Ascending aorta (tissue), 2 donors: ENCODE data around the gene OR2G6. TPM values are rescaled to one million over a fixed set of nuclear protein-coding genes. Genes with fewer than 3 reads are reported as not detected.
"Not testable (repeated sequence)": the region's sequence is repeated elsewhere in the genome, so short reads cannot be mapped to it uniquely, and the experiment has no call there.

Experiments used
- DNase-seq, 2 donors: peaks; one replicate each; pipeline ENCODE4 v3.0.0-alpha.2; 2019; ENCODE audit warnings: low spot score in 2 of 2
- H3K27ac ChIP-seq, 2 donors: fragments of 200-600 bp; sonication (generic); one replicate each; pipeline ENCODE4 v1.5.1; 2016 to 2017; ENCODE audit warnings: mild to moderate bottlenecking in 1 of 2
- H3K27me3 ChIP-seq: fragments of 200-600 bp; sonication (generic); one replicate; pipeline ENCODE4 v1.5.1; 2017
- H3K36me3 ChIP-seq, 2 donors: fragments of 200-600 bp; sonication (generic); one replicate each; pipeline ENCODE4 v1.5.1; 2016
- H3K4me1 ChIP-seq, 2 donors: fragments of 200-600 bp; sonication (generic); one replicate each; pipeline ENCODE4 v1.5.1; 2016 to 2017; ENCODE audit warnings: mild to moderate bottlenecking in 1 of 2
- H3K4me3 ChIP-seq, 2 donors: fragments of 200-600 bp; sonication (generic); one replicate each; pipeline ENCODE4 v1.5.1; 2016 to 2017; ENCODE audit warnings: mild to moderate bottlenecking in 1 of 2
- H3K9me3 ChIP-seq, 2 donors: fragments of 200-600 bp; sonication (generic); one replicate each; pipeline ENCODE4 v1.5.1; 2016
- intact Hi-C: fragments of 100-400 bp; cut with DNase I; formaldehyde crosslinking; loops from one replicate; pipeline ENCODE4 v1.15.1; 2023
- total RNA-seq: library from RNA; depleted of rRNA; stranded (reverse); fragments of >200 nt; gene quantifications from one replicate; pipeline ENCODE4 v1.1.0, GENCODE V29; 2016
- TF ChIP-seq, protein P1 (sequence below), 3 experiments: fragments of 200-600 bp in 2 of 3; fragments of 450-650 bp in 1 of 3; sonication (generic) in 2 of 3; IDR thresholded peaks; one replicate each; pipeline ENCODE4 v1.5.1; 2016 to 2019; ENCODE audit warnings: antibody characterized with exemption in 3 of 3, mild to moderate bottlenecking in 1 of 3, moderate library complexity in 1 of 3

Gene OR2G6
- total RNA-seq: not detected

DNA sequence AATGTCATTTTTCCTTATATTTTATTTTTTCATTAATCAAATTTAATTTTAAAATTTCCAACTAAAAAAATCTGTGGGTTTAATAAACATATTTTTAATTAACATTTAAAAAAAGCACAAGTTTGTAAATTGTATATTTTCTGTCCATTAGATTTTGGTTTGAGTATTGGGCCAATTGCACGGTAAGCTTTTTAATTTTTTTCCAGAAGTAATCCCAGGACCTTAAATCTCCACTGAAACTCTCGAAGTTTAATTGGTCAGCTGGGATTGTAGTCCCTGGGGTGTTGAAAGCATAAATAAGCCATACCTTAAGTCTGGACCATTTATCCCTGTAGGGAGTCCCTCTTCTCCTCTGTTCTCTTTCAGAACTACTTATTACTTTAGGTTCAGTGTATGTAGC, at the start of gene OR2G6:
Gene OR2G6 (plus strand): TSS at position 301 of the 400 bp plus-strand sequence. CDS start 13,574 bp downstream, outside the sequence.
- DNase-seq, H3K4me1 ChIP-seq, H3K4me3 ChIP-seq, H3K9me3 ChIP-seq, H3K27me3 ChIP-seq, intact Hi-C loops, H3K27ac ChIP-seq, H3K36me3 ChIP-seq: not testable (repeated sequence)

DNA sequence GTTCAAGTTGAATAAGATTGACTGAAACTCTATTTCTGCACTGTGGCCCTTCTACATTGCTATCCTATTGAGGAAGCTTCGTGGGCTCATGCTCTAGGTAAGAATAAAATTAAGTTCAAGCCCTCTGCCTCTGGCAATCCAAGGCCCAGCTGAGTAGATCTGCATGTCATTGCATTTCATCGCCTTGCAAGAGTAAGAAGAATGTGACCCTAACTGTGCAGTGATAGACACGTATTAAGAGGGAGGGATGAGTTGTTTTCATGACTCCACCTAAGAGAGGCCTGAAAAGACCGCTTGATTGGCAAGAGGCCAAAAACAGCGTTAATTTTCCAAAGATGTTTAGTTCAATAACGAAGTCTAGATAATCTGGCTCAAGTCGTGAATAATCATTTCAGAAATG, 48.8 kb upstream of the OR2G6 start:
- intact Hi-C loops, H3K9me3 ChIP-seq, H3K4me1 ChIP-seq, H3K4me3 ChIP-seq, DNase-seq, H3K36me3 ChIP-seq, H3K27ac ChIP-seq, H3K27me3 ChIP-seq: not testable (repeated sequence)

DNA sequence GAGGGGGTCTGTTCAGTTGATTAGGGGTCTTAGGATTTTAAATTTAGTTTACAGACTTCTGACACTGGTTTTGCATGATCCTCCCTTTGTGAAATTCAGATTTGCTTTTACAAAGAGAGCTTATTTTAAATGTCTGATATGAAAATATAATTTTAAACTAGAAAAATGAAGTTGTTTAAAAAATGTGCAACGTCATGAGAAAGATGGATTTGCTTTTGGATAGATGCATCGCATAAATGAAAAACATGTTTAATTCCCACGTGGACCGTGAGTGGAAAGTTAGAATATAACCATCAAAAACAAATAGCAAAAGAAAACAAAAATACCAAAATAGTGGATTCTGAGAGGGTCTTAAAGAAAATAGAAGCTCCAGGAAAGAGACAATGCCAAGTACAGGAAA, 36.7 kb upstream of the OR2G6 start:
- TF ChIP-seq, protein P1, sequence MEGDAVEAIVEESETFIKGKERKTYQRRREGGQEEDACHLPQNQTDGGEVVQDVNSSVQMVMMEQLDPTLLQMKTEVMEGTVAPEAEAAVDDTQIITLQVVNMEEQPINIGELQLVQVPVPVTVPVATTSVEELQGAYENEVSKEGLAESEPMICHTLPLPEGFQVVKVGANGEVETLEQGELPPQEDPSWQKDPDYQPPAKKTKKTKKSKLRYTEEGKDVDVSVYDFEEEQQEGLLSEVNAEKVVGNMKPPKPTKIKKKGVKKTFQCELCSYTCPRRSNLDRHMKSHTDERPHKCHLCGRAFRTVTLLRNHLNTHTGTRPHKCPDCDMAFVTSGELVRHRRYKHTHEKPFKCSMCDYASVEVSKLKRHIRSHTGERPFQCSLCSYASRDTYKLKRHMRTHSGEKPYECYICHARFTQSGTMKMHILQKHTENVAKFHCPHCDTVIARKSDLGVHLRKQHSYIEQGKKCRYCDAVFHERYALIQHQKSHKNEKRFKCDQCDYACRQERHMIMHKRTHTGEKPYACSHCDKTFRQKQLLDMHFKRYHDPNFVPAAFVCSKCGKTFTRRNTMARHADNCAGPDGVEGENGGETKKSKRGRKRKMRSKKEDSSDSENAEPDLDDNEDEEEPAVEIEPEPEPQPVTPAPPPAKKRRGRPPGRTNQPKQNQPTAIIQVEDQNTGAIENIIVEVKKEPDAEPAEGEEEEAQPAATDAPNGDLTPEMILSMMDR (IDR thresholded peaks at IDR 0.05): no peak

DNA sequence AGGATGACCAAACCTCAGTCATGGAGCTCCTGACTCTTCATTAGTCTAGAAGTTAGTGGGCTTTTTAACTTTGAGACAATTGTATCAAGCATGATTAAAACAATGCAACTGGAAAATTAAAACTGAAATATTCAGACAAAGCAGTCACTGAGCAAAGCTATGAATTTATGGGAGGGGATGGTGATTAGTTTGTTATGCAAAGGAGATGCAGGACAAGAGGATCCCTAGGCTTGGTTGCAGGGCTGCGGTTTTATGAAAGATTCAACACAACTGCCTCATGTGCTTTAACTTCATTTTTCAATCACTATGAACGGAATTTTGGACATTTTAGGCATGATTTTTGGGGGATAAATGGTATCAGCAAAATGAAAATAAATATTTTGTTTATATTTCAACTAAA, 35.8 kb upstream of the OR2G6 start:
- H3K9me3 ChIP-seq, DNase-seq, H3K4me3 ChIP-seq, H3K27ac ChIP-seq, H3K27me3 ChIP-seq, intact Hi-C loops, H3K36me3 ChIP-seq, H3K4me1 ChIP-seq: not testable (repeated sequence)

More for the DNA sequence above, 36.7 kb upstream of the OR2G6 start:
- intact Hi-C loops: no loop called here
- no peaks in the 10 kb centered on the region for H3K27me3 ChIP-seq
- H3K36me3 ChIP-seq: no peaks in the 10 kb centered on the region
- no peak overlapping the region for H3K27ac ChIP-seq
- no peaks in the 10 kb centered on the region for H3K4me1 ChIP-seq
- no peak for DNase-seq
- H3K9me3 ChIP-seq: no peaks in the 10 kb centered on the region
- no peak overlapping the region for H3K4me3 ChIP-seq

DNA sequence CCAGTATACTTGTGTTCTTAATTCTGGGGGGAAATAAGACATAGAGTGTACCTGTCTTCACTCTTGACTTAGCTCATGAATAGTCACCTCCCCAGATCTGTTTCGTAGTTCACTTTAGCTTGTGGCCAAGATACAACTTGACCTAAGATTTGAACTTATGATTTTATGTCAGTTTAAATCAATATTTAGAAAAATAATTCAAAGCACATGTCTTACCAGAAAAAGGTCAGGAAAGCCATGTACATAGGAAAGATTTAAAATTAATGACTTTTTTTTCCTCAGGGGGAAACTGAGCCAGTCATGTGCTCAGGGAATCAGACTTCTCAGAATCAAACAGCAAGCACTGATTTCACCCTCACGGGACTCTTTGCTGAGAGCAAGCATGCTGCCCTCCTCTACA, 34.8 kb upstream of the OR2G6 start, which contains the start of gene OR2T3:
Gene OR2T3 (plus strand): TSS at position 301 of the 400 bp plus-strand sequence. CDS start 0 bp downstream, at position 301.
- H3K9me3 ChIP-seq, H3K4me3 ChIP-seq, H3K36me3 ChIP-seq, DNase-seq, H3K27me3 ChIP-seq, intact Hi-C loops, H3K27ac ChIP-seq, H3K4me1 ChIP-seq: not testable (repeated sequence)

DNA sequence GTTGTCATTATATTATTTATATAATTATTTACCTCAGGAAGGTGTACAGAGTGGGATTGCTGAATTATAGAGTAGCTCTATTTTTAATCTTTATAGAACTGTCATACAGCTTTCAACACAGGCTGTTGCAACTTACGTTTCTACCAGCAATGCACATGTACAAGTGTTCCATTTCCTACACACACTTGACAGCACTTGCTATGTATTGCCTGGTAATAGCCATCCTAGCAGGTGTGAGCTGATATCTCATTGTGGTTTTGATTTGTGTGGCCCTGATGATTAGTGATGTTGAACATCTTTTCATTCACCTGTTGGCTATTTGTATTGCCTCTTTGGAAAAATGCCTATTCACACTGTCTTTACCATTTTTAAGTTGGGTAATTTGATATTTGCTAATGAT, 32.2 kb upstream of the OR2G6 start:
- H3K4me3 ChIP-seq, DNase-seq, intact Hi-C loops, H3K36me3 ChIP-seq, H3K4me1 ChIP-seq, H3K27me3 ChIP-seq, H3K9me3 ChIP-seq, H3K27ac ChIP-seq: not testable (repeated sequence)

DNA sequence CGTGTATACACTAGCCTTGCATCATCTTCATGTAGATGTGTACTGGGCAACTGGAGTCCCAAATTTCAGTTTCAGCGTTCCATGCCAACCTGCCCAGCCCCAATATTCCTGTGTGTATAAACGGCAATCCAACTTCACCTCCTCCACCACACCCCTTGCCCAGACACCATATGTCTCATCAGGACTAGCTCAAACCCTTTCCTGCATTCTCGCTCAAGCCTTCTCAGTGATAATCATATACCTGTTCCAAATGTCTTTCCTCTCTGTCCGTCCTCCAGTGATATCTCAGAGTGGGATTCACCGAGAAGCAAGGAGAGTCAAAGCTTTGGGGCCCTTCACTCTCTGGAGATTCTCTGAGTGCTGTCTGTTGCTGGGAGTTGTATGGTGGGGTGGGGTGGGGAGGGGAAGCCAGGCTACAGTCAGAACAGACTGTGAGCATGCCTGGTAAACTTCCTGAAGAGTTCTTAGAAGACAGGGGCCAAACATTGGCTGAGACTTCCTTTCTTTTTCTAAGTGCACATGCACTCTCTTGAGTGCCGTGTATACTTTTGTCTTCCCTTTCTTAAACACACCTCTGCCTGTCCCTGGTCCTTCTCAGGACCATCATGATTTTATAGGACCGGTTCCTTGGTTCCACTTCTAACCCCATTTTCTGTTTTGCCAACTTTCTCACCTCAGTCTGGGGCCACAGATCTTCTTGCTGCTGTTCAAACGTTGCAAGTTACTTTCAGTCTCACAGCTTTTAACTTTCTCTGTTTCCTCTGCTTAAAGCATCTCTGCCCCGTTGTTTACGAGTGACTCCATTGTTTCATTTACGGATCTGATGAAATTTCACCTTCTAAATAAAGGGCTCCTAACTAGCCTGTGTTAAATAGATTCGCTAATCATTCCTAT, 25.9 kb upstream of the OR2G6 start:
- H3K9me3 ChIP-seq, DNase-seq, H3K4me3 ChIP-seq, H3K27ac ChIP-seq, H3K27me3 ChIP-seq, H3K36me3 ChIP-seq, H3K4me1 ChIP-seq, intact Hi-C loops: not testable (repeated sequence)

DNA sequence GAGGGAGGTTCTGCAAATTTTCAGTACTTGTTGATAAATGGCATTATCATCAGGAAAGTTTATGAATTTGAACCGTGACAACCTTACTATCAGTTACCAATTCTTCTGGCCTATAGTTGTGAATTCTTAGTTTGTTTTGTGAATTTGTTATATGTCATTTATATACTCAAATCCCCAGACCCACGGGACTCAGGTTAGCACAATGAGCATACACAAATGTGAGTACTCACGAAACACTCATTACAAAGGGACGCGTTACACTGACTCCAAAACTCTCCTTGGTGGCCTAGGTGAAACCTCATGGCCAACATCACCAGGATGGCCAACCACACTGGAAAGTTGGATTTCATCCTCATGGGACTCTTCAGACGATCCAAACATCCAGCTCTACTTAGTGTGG, 19.6 kb upstream of the OR2G6 start, which contains the start of gene OR2T5:
Gene OR2T5 (plus strand): TSS at position 301 of the 400 bp plus-strand sequence. CDS start 0 bp downstream, at position 301.
- H3K36me3 ChIP-seq, H3K9me3 ChIP-seq, H3K4me1 ChIP-seq, H3K27ac ChIP-seq, H3K27me3 ChIP-seq, DNase-seq, H3K4me3 ChIP-seq, intact Hi-C loops: not testable (repeated sequence)

DNA sequence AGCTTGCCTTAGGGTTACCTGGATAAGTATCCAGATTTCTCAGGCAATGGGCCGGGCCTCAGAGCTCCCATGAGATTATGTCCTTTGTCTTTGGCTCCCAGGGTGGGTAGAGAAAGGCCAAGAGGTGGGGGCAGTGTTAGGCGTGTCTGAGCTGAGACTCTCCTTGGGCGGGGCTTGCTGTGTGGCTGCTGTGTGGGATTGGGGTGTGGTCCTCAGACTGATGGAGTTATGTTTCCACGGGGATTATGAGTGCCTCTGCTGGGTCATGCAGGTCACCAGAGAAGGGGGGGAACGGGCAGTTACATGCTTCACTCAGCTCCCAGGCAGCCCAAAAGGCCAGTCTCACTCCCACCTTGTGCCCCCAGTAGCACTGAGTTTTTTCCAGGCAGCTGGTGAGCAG, 11.2 kb upstream of the OR2G6 start:
- intact Hi-C loops, H3K27me3 ChIP-seq, H3K4me3 ChIP-seq, H3K9me3 ChIP-seq, H3K4me1 ChIP-seq, DNase-seq, H3K36me3 ChIP-seq, H3K27ac ChIP-seq: not testable (repeated sequence)

DNA sequence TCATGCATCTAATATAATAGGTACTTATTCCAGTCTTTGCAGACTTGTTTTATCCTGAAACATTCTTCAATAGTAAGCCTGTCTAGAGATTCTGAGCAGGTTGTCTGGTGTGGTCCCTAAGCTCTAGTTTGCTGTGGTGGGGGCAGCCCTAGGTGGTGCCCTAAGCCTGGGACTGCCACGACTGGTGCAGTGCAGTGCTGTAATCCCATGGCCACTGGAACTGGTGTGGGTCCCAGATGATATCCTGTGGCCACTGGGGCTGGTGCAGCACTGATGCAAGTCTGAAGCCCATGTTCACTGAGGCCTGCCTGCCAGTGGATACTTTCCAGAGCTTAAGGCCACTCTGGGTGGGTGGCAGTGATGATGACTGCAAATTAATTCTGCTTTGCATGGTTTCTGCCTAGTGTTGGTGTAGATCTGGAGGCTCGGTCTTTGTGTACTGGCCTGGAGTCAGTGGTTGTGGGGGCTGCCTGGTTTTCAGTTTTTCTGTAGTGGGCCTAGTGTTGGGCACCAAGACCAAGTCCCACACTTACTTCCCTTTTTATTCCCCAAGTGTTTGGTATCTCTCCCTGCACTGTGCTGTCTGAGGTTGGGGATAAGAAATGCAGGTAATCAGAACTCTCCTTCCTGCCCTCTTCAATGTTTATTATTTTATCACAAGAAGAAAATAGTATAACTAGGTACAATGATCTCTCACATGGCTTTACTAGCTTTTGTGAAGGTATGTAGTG, 7.4 kb upstream of the OR2G6 start:
- H3K27ac ChIP-seq, H3K4me3 ChIP-seq, intact Hi-C loops, H3K9me3 ChIP-seq, H3K36me3 ChIP-seq, DNase-seq, H3K27me3 ChIP-seq, H3K4me1 ChIP-seq: not testable (repeated sequence)

DNA sequence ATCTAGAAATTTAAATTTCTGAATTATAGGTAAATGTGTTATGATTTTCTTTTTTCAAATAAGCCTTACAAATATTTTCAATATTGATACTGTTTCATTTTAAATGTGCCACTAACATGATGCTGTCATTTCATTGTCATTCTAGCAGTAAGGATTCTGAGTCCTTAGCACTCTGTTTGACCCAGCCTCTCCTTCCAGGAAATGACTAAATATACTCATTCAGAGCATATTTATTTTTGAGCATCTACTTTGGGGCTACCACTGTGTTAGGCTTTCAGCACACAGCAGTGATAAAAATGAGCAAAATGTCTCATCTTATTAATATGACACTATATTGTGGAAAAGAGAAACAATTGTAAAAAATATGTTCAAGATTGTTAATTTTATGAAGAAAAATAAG, 2.3 kb downstream of the OR2G6 start:
- H3K4me1 ChIP-seq, H3K36me3 ChIP-seq, H3K9me3 ChIP-seq, H3K27me3 ChIP-seq, DNase-seq, H3K27ac ChIP-seq, H3K4me3 ChIP-seq, intact Hi-C loops: not testable (repeated sequence)
